Measurements from ENCODE around the gene TOMM70. TPM values are rescaled to one million over a fixed set of nuclear protein-coding genes. Genes with fewer than 3 reads are reported as not detected.
"Not testable (repeated sequence)": the region's sequence is repeated elsewhere in the genome, so short reads cannot be mapped to it uniquely, and the experiment has no call there.

Gene TOMM70
- total and polyA plus RNA-seq, 3 donors from 2014 or later: 32.9 to 43.3 (median 35.4) TPM

DNA sequence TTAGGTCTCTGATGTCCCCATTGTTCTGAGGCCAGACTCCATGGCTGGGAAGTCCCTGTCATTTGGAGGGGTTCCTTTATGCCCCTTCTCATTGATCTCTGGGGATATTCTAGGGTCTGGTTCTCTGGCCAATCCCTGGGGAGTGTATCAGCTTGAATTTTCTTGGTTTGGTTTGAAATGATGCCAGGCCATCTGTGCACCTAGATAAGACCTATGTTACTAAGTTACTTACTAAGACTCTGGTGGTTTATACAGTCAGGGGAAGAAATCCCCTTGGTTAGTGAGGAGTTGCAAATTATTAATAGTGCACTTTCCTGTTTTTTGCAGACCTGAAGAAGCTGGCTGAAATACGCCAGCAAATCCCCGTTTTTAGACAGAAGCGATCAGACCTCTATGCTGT lies 46.0 kb downstream of the TOMM70 start:
- 70 to 79% methylated on average over 3 of the region's 3 CpGs for WGBS, 2 donors
- Histone ChIP-seq H3K9me3 (no peaks in the 10 kb centered on the region), H3K4me3 (no peak overlapping the region), H3K27me3 (no peaks in the 10 kb centered on the region), H3K27ac (no peak overlapping the region), H3K4me1 (no peaks in the 10 kb centered on the region), H3K36me3 (ENCODE audit: low read depth, missing control alignments) (no peaks in the 10 kb centered on the region)
- intact Hi-C loops (cut with DNase I; ENCODE audit: low total_unique reads): no loop called here
- no peak for DNase-seq
- TF ChIP-seq, protein P1, sequence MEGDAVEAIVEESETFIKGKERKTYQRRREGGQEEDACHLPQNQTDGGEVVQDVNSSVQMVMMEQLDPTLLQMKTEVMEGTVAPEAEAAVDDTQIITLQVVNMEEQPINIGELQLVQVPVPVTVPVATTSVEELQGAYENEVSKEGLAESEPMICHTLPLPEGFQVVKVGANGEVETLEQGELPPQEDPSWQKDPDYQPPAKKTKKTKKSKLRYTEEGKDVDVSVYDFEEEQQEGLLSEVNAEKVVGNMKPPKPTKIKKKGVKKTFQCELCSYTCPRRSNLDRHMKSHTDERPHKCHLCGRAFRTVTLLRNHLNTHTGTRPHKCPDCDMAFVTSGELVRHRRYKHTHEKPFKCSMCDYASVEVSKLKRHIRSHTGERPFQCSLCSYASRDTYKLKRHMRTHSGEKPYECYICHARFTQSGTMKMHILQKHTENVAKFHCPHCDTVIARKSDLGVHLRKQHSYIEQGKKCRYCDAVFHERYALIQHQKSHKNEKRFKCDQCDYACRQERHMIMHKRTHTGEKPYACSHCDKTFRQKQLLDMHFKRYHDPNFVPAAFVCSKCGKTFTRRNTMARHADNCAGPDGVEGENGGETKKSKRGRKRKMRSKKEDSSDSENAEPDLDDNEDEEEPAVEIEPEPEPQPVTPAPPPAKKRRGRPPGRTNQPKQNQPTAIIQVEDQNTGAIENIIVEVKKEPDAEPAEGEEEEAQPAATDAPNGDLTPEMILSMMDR (IDR thresholded peaks at IDR 0.05): no peak
- no peak for TF ChIP-seq POLR2A (IDR thresholded peaks at IDR 0.05)

DNA sequence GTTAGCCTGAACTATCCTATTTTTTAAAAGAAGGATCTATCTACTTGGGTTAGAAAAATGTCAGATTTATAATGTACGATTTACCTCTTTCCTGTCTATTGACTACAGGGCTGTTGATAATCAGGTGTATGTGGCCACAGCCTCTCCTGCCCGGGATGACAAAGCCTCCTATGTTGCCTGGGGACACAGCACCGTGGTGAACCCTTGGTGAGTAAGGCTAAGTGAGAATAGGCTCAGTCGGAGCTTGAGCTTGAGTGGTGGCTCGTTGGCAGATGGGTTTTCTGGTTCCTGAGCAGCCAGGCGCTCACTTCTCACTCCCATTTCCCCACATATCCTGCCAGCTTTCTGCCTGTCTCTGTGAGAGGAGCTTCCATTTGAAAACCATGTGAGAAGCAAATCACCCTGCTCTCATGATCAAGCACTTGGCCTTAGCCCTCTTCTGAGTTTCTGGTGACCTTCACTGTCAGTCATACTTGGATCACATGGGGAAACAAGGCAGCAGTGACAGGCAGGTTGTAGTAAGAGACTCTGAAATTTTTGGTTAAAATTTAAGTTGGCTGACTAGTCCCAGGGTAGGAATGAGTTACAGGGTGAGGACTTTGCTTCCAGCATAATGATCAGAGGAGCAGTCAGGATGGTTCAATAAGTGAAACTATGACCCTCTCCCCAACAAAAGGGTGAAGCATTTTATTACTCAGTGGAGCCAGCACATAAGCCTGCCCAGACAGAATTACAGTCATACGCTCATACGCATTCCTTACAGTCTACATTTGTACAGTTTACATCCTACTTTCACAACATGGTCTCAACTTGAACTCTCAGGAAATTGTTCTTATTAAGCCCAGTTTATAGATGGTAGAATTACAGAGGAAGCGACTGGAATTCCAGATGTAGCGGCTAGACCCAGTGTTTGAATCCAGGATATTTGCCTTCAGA lies 48.3 kb downstream of the TOMM70 start:
- no peak overlapping the region for H3K4me3 ChIP-seq
- no peak for DNase-seq
- H3K36me3 ChIP-seq (ENCODE audit: low read depth, missing control alignments): no peaks in the 10 kb centered on the region
- H3K27me3 ChIP-seq: no peaks in the 10 kb centered on the region
- intact Hi-C loops (cut with DNase I; ENCODE audit: low total_unique reads): no loop called here
- H3K9me3 ChIP-seq: no peaks in the 10 kb centered on the region
- H3K4me1 ChIP-seq: no peaks in the 10 kb centered on the region
- TF ChIP-seq POLR2A (IDR thresholded peaks at IDR 0.05): no peak
- TF ChIP-seq, protein P1 (IDR thresholded peaks at IDR 0.05): no peak
- 90 to 92% methylated on average over 7 to 10 of the region's 10 CpGs for WGBS, 2 donors
- H3K27ac ChIP-seq: no peak overlapping the region

DNA sequence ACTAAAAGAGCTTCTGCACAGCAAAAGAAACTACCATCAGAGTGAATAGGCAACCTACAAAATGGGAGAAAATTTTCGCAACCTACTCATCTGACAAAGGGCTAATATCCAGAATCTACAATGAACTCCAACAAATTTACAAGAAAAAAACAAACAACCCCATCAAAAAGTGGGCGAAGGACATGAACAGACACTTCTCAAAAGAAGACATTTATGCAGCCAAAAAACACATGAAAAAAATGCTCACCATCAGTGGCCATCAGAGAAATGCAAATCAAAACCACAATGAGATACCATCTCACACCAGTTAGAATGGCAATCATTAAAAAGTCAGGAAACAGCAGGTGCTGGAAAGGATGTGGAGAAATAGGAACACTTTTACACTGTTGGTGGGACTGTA lies 49.1 kb downstream of the TOMM70 start:
- H3K27ac ChIP-seq; H3K9me3 ChIP-seq; intact Hi-C loops (cut with DNase I; ENCODE audit: low total_unique reads); H3K27me3 ChIP-seq; H3K36me3 ChIP-seq (ENCODE audit: low read depth, missing control alignments); DNase-seq; H3K4me1 ChIP-seq; H3K4me3 ChIP-seq: not testable (repeated sequence)
- 100% methylated on average over 2 of the region's 2 CpGs for WGBS, 2 donors

DNA sequence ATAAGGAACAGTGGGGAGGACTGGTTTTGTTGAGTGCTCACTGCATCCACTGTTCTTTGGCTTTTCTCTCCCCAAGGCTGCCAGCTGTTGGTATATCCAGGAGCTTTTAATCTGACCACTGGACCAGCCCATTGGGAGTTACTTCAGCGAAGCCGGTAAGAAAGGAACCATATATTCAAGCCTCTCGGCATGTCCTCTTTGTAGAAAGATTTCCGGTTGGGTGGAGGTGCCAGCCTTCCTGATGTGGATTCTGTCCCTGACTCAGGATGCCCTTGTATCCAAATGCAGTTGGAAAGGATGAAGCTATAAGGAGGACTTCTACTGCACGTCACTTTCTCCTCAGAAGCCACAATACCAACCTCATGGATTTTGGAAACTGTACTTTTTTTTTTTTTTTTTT lies 52.2 kb downstream of the TOMM70 start:
- no peaks in the 10 kb centered on the region for H3K4me1 ChIP-seq
- H3K27me3 ChIP-seq: no peaks in the 10 kb centered on the region
- intact Hi-C loops (cut with DNase I; ENCODE audit: low total_unique reads): no loop called here
- no peak for DNase-seq
- H3K36me3 ChIP-seq (ENCODE audit: low read depth, missing control alignments): no peaks in the 10 kb centered on the region
- no peak for TF ChIP-seq POLR2A (IDR thresholded peaks at IDR 0.05)
- TF ChIP-seq, protein P1 (IDR thresholded peaks at IDR 0.05): no peak
- 74 to 96% methylated on average over 5 of the region's 5 CpGs for WGBS, 2 donors
- no peaks in the 10 kb centered on the region for H3K9me3 ChIP-seq
- no peak overlapping the region for H3K4me3 ChIP-seq
- no peak overlapping the region for H3K27ac ChIP-seq

DNA sequence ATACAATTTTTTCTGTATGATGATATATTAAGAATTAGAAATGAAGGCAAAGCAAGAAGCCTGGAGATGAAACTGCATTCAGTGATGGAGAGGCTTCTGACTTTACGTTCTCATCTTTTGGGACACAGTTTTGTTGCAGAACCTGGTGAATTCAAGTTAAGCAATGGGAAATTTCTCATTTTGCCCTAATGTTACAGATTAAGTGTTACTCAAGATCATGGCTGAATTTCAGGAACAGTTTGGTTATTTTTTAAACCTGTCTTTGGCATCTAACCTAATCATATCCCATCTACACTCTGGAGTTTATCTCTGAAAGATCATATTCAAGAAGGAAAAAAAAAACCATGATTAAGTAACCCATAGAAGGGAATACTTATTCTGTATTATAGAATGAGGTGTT lies 60.4 kb downstream of the TOMM70 start:
- intact Hi-C loops (cut with DNase I; ENCODE audit: low total_unique reads): no loop called here
- no peaks in the 10 kb centered on the region for H3K27me3 ChIP-seq
- H3K27ac ChIP-seq: no peak overlapping the region
- H3K36me3 ChIP-seq (ENCODE audit: low read depth, missing control alignments): no peaks in the 10 kb centered on the region
- peaks cover 4% of the 10 kb centered on the region for H3K4me1 ChIP-seq
- no peak for TF ChIP-seq POLR2A (IDR thresholded peaks at IDR 0.05)
- TF ChIP-seq, protein P1 (IDR thresholded peaks at IDR 0.05): no peak
- H3K4me3 ChIP-seq: no peak overlapping the region
- H3K9me3 ChIP-seq: no peaks in the 10 kb centered on the region
- no peak for DNase-seq
- WGBS, 2 donors: 92 to 100% methylated on average over 1 of the region's 1 CpG
